Aorta (tissue), 5 donors: ENCODE measurements around the gene SHISAL1. TPM values are rescaled to one million over a fixed set of nuclear protein-coding genes. Genes with fewer than 3 reads are reported as not detected.

Experiments
- ATAC-seq: fragments of 200-7000 bp; cut with Tn5 transposase; one replicate; pipeline ENCODE4 v1.9.1; 2022; ENCODE audit warnings: moderate library complexity; ENCODE audit not compliant: low FRiP score
- DNase-seq, 2 donors: peaks; one replicate each; pipeline ENCODE4 v3.0.0-alpha.2; 2020
- H3K27ac ChIP-seq, 2 donors: one replicate each; pipeline ENCODE4 v1.5.1; 2013; ENCODE audit warnings: low read length in 2 of 2, mild to moderate bottlenecking in 2 of 2, moderate library complexity in 2 of 2, control low read depth in 1 of 2, inconsistent platforms in 1 of 2, low read depth in 1 of 2
- H3K27me3 ChIP-seq, 2 donors: one replicate each; pipeline ENCODE4 v1.6.1; 2013; ENCODE audit warnings: control low read depth in 1 of 2, low read length in 1 of 2, mild to moderate bottlenecking in 1 of 2, moderate library complexity in 1 of 2; ENCODE audit not compliant: insufficient read depth in 2 of 2, control insufficient read depth in 1 of 2
- H3K36me3 ChIP-seq, 2 donors: one replicate each; pipeline ENCODE4 v1.6.1; 2013; ENCODE audit warnings: control low read depth in 1 of 2, low read length in 1 of 2, mild to moderate bottlenecking in 1 of 2; ENCODE audit not compliant: insufficient read depth in 2 of 2, control insufficient read depth in 1 of 2
- H3K4me1 ChIP-seq, 2 donors: one replicate each; pipeline ENCODE4 v1.6.1; 2013; ENCODE audit warnings: low read length in 2 of 2, control low read depth in 1 of 2, mild to moderate bottlenecking in 1 of 2, moderate library complexity in 1 of 2; ENCODE audit not compliant: insufficient read depth in 2 of 2, control insufficient read depth in 1 of 2
- H3K4me3 ChIP-seq, 2 donors: one replicate each; pipeline ENCODE4 v1.5.1; 2013; ENCODE audit warnings: low read length in 2 of 2, control low read depth in 1 of 2, mild to moderate bottlenecking in 1 of 2
- H3K9me3 ChIP-seq: one replicate; pipeline ENCODE4 v1.6.1; 2013; ENCODE audit warnings: mild to moderate bottlenecking, low read length; ENCODE audit not compliant: control insufficient read depth
- WGBS, 2 donors: extraction: QIAGEN DNeasy Blood & Tissue Kit; methylation state at CpG; one replicate each; pipeline ENCODE4 v1.1.7; 2013; 5-methylcytosine and 5-hydroxymethylcytosine counted together
- intact Hi-C, 2 donors: fragments of 100-400 bp; cut with DNase I; formaldehyde crosslinking; loops; one replicate each; pipeline versions ENCODE4 v1.14.2 to v1.15.0; 2022
- polyA plus RNA-seq, 2 donors: library from polyadenylated mRNA; stranded (reverse); fragments of 200-250 nt; gene quantifications; one replicate each; pipeline ENCODE4 v1.2.3, GENCODE V29; 2013
- total RNA-seq, 2 donors: library from RNA; stranded (reverse); fragmentation: NEBNext Ultra II Directional; extraction: Animal tissue kit (Norgen Biotek cat#: 25700); gene quantifications; one replicate each; pipeline ENCODE4 v1.2.1, GENCODE V29; 2021
- donor health status: healthy with polysubstance abuse.
- donor health status: Bipolar disorder and iron deficiency.
- donor health status: DM: no; HTN: no; CAD: no.
- donor health status: DM: no; HTN: no; CAD: no.
- donor health status: DM: yes; HTN: yes; CAD: no.

Gene SHISAL1
- total and polyA plus RNA-seq, 4 donors: 0.25 to 3.5 (median 1.7) TPM

DNA sequence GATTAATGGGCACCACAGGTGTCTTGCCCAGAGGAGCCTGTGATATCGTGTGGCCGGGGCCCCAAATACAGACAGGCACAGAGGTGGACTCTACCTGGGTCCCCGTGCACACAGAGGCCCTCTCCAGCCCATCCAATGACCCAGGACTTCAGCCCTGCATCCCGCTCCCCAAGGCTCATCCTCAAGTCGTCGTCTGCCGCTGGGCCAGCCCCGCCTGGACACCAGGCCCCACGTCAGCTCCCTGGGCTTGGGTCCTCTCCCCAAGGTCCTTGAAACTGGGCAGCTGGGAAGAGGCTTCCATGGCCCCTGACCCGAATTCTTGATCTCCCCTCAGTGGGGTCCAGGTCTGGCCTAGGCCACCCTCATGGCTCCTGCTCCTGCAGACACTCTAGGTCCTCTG is 20.2 kb downstream of the SHISAL1 start:
- Histone ChIP-seq H3K27me3 (no peaks in the 10 kb centered on the region), H3K27ac (no peak overlapping the region), H3K4me3 (no peak overlapping the region), H3K36me3 (no peaks in the 10 kb centered on the region), H3K4me1 (no peaks in the 10 kb centered on the region), H3K9me3 (peaks cover 2% of the 10 kb centered on the region)
- WGBS, 2 donors: 96% methylated on average over 10 of the region's 10 CpGs
- DNase-seq (no peak), ATAC-seq (no peak)
- intact Hi-C loops: no loop called here

GRCh38 chr22:44291674-44292360 is 20.9 kb downstream of the SHISAL1 start:
- DNase-seq (no peak), ATAC-seq (no peak)
- H3K27me3 ChIP-seq: no peaks in the 10 kb centered on the region
- 50 to 60% methylated on average over 21 of the region's 21 CpGs for WGBS, 2 donors
- H3K36me3 ChIP-seq: no peaks in the 10 kb centered on the region
- no peaks in the 10 kb centered on the region for H3K4me1 ChIP-seq
- intact Hi-C loops: no loop called here
- H3K9me3 ChIP-seq: peaks cover 2% of the 10 kb centered on the region
- no peak overlapping the region for H3K27ac ChIP-seq
- no peak overlapping the region for H3K4me3 ChIP-seq

DNA sequence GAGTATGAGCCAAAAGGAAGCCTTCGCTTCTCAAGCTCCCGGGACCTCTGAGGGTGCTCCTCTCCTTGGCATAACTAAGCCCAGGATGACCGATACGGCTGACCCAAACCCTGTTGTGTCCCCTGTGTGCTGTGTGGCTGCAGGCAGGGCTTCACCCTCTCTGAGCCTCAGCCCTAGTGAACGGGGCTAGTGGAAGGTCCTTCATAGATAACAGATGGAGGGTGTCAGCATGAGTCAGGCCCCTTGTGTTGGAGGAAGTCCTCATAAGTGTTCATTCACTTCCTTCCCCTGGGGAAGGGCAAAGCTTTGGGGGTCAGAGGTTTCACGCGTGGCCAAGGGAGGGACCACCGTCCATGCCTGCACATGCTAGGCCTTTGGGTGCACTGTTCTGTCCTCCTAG is 21.5 kb downstream of the SHISAL1 start:
- no peak overlapping the region for H3K27ac ChIP-seq
- WGBS, 2 donors: 91% methylated on average over 7 to 8 of the region's 8 CpGs
- DNase-seq: no peak

GRCh38 chr22:44289414-44290171 is 23.2 kb downstream of the SHISAL1 start:
- no peaks in the 10 kb centered on the region for H3K27me3 ChIP-seq
- H3K4me3 ChIP-seq: no peak overlapping the region
- H3K9me3 ChIP-seq: peaks cover 2% of the 10 kb centered on the region
- DNase-seq (no peak), ATAC-seq (no peak)
- intact Hi-C loops: no loop called here
- no peaks in the 10 kb centered on the region for H3K36me3 ChIP-seq
- no peaks in the 10 kb centered on the region for H3K4me1 ChIP-seq
- WGBS, 2 donors: 87 to 91% methylated on average over 11 to 13 of the region's 13 CpGs
- no peak overlapping the region for H3K27ac ChIP-seq

More for the DNA sequence above, 21.5 kb downstream of the SHISAL1 start:
- intact Hi-C loops: no loop called here
- ATAC-seq: no peak
- Histone ChIP-seq H3K4me1 (no peaks in the 10 kb centered on the region), H3K4me3 (no peak overlapping the region), H3K36me3 (no peaks in the 10 kb centered on the region), H3K27me3 (no peaks in the 10 kb centered on the region), H3K9me3 (peaks cover 2% of the 10 kb centered on the region)

DNA sequence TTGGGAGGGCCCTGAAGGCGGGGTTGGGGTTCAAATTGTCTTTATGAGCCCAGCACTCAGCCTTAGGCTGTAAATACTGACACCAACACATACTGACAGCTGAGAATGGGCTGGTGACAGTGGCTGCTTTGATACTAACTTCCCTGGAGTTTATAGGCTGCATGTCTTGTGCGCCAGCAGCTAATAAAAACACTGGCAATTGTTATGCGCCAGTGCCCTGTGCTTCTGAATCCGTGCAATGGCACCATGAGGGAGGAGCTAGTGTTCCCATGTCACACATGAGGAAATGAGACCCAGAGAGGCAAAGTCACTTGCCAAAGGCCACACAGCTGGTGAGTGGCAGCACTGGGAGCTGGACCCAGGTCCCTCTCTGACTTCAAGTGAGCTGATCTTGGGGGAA is 23.8 kb downstream of the SHISAL1 start:
- DNase-seq (no peak), ATAC-seq (no peak)
- Histone ChIP-seq H3K27ac (no peak overlapping the region), H3K9me3 (no peaks in the 10 kb centered on the region), H3K4me1 (no peaks in the 10 kb centered on the region), H3K4me3 (no peak overlapping the region), H3K36me3 (no peaks in the 10 kb centered on the region), H3K27me3 (no peaks in the 10 kb centered on the region)
- WGBS, 2 donors: 71 to 85% methylated on average over 4 of the region's 4 CpGs
- intact Hi-C loops: no loop called here

GRCh38 chr22:44287741-44288140 is 25.0 kb downstream of the SHISAL1 start:
- no peaks in the 10 kb centered on the region for H3K36me3 ChIP-seq
- DNase-seq: no peak
- ATAC-seq: no peak
- no peaks in the 10 kb centered on the region for H3K4me1 ChIP-seq
- no peaks in the 10 kb centered on the region for H3K27me3 ChIP-seq
- no peak overlapping the region for H3K4me3 ChIP-seq
- intact Hi-C loops: no loop called here
- WGBS, 2 donors: 79 to 83% methylated on average over 13 of the region's 13 CpGs
- H3K27ac ChIP-seq: no peak overlapping the region
- no peaks in the 10 kb centered on the region for H3K9me3 ChIP-seq

DNA sequence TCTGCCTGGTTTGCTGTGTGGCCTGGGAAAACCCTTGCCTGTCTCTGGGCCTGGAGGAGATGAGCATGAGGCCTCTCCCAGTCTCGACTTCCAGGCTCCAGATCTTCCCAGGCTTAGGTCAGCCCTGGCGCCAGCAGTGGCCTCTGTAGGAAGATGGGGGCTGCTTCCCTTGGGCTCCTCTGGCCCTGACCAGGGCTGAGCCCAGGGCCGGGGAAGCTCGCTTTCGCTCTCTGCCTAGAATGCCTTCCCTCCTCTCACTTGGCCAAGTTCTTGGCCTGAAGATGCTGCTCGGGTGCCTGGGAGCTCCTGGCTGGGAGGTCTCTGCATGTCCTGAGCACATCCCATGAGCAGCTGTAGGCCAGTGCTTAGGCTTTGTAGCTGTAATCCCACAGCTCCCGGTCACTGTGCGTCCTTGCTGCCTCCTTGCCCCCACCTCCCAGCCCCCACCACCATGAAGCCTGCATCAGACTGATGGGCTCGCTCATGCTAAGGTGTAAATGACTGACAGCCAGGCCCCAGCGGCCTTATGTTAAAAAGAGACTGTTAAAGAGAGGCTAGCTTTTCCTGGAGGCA is 25.5 kb downstream of the SHISAL1 start:
- Histone ChIP-seq H3K27me3 (no peaks in the 10 kb centered on the region), H3K4me3 (no peak overlapping the region), H3K9me3 (no peaks in the 10 kb centered on the region), H3K4me1 (no peaks in the 10 kb centered on the region), H3K27ac (no peak overlapping the region), H3K36me3 (no peaks in the 10 kb centered on the region)
- ATAC-seq (no peak), DNase-seq (no peak)
- intact Hi-C loops: no loop called here
- 93 to 94% methylated on average over 10 of the region's 10 CpGs for WGBS, 2 donors

GRCh38 chr22:44286646-44287045 is 26.1 kb downstream of the SHISAL1 start:
- intact Hi-C loops: no loop called here
- Histone ChIP-seq H3K27me3 (no peaks in the 10 kb centered on the region), H3K36me3 (no peaks in the 10 kb centered on the region), H3K27ac (no peak overlapping the region), H3K4me3 (no peak overlapping the region), H3K9me3 (no peaks in the 10 kb centered on the region), H3K4me1 (no peaks in the 10 kb centered on the region)
- DNase-seq (no peak), ATAC-seq (no peak)
- WGBS, 2 donors: 65 to 72% methylated on average over 19 of the region's 19 CpGs

- no peaks in the 10 kb centered on the region for H3K27me3 ChIP-seq
- intact Hi-C loops: no loop called here
- no peaks in the 10 kb centered on the region for H3K9me3 ChIP-seq
- no peaks in the 10 kb centered on the region for H3K36me3 ChIP-seq
- WGBS, 2 donors: 33 to 52% methylated on average over 3 of the region's 3 CpGs
- H3K4me1 ChIP-seq: no peaks in the 10 kb centered on the region
- no peak for ATAC-seq
- DNase-seq: no peak
- no peak overlapping the region for H3K27ac ChIP-seq
- H3K4me3 ChIP-seq: no peak overlapping the region
These were observed 28.0 kb downstream of the SHISAL1 start for GRCh38 chr22:44284711-44285110.
